DND-41 (cell line): ENCODE data around the gene DHDDS.

Source experiments
- CTCF ChIP-seq: IDR thresholded peaks from 2 replicates; pipeline ENCODE4 v1.5.1; 2012; ENCODE audit warnings: borderline replicate concordance, low read length, moderate library complexity, mild to moderate bottlenecking; ENCODE audit not compliant: poor library complexity, severe bottlenecking; ENCODE audit errors: extremely low read depth
- EZH2 ChIP-seq: IDR thresholded peaks from 3 replicates; pipeline ENCODE4 v1.6.1; 2012; ENCODE audit warnings: borderline replicate concordance, low read depth, mild to moderate bottlenecking, moderate library complexity, low read length, inconsistent platforms; ENCODE audit not compliant: severe bottlenecking

DNA sequence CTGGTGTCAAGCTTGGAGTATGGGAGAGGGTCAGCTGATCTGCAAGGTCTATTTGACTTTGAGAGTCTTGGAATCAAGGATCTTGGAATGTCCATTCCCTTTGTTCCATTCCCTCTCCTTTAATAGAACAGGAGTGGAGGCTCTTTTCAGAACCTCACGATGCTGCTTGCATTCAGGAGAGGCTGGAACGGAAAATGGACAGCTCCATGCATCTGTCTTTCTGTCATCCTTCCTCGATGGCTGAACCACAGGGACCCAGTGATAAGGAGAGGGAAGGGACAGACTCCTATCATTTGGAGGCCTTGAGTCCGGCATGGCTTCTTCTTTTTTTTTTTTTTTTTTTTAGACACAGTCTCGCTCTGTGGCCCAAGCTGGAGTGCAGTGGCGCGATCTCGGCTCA lies 36.4 kb upstream of the DHDDS start:
- TF ChIP-seq CTCF (no peak), EZH2 (no peak)
